RWPE1 (cell line): ENCODE results near the gene NKX2-8.

Source experiments
- CTCF ChIA-PET: fragments of 350-600 bp; sonication (Branson Sonifier 250); formaldehyde crosslinking; extraction: SDS; loops from one replicate; lab custom pipeline; 2021; lab: Yijun Ruan, JAX
- POLR2A ChIA-PET: fragments of 400-600 bp; formaldehyde crosslinking; extraction: SDS; loops from one replicate; lab custom pipeline; 2020; ENCODE audit warnings: antibody characterized with exemption; ENCODE audit not compliant: low non-redundant PET; lab: Yijun Ruan, JAX
- DNase-seq: peaks from one replicate; pipeline ENCODE4 v3.0.0; 2012; ENCODE audit warnings: low spot score
- H3K27ac ChIP-seq: fragments of 450-650 bp; 2 replicates; pipeline ENCODE4 v1.5.1; 2017
- CTCF ChIP-seq: fragments of 450-650 bp; conservative IDR thresholded peaks from 2 replicates; pipeline ENCODE4 v1.5.1; 2017; ENCODE audit warnings: low read depth, mild to moderate bottlenecking

The NKX2-8 gene

GRCh38 chr14:36591482-36591881, 9.1 kb upstream of the NKX2-8 start:
- no peak overlapping the region for H3K27ac ChIP-seq
- POLR2A ChIA-PET = no interaction called here
- CTCF ChIA-PET = no interaction called here
- DNase-seq = no peak
- TF ChIP-seq CTCF = no peak

- ChIA-PET CTCF (interaction anchor here (1.3 kb wide), 2 partner anchors 17 to 35 kb away, joined by 3 to 7 read pairs; no protein-coding TSS in a partner anchor), POLR2A (no interaction called here)
- no peak overlapping the region for H3K27ac ChIP-seq
- no peak for DNase-seq
- TF ChIP-seq CTCF = no peak
Measured at GRCh38 chr14:36588788-36589187, 6.4 kb upstream of the NKX2-8 start.

- H3K27ac ChIP-seq = no peak overlapping the region
- CTCF ChIA-PET = interaction anchor here (1.3 kb wide), 2 partner anchors 18 to 34 kb away, joined by 3 to 7 read pairs; no protein-coding TSS in a partner anchor
Measured at GRCh38 chr14:36588119-36588518, 5.7 kb upstream of the NKX2-8 start.

GRCh38 chr14:36585100-36585499, 2.7 kb upstream of the NKX2-8 start:
- no peak for DNase-seq
- H3K27ac ChIP-seq = no peak overlapping the region
- POLR2A ChIA-PET = no interaction called here
- no peak for TF ChIP-seq CTCF
- CTCF ChIA-PET = interaction anchor here (1.0 kb wide), 1 partner anchor 11 kb away, joined by 3 read pairs; no protein-coding TSS in a partner anchor

More at GRCh38 chr14:36588119-36588518, 5.7 kb upstream of the NKX2-8 start:
- no peak for TF ChIP-seq CTCF
- POLR2A ChIA-PET = no interaction called here
- no peak for DNase-seq

GRCh38 chr14:36583893-36584811, 1.7 kb upstream of the NKX2-8 start:
- ChIA-PET POLR2A (no interaction called here), CTCF (interaction anchor here (0.6 to 1.0 kb wide), 4 partner anchors 10 to 1006 kb away, joined by 3 to 8 read pairs (median 3); no protein-coding TSS in a partner anchor)
- DNase-seq = no peak
- no peak for TF ChIP-seq CTCF
- H3K27ac ChIP-seq = no peak overlapping the region

- no peak for TF ChIP-seq CTCF
- H3K27ac ChIP-seq = no peak overlapping the region
- ChIA-PET POLR2A (no interaction called here), CTCF (interaction anchor here (0.6 to 0.8 kb wide), 2 partner anchors 21 to 238 kb away, joined by 3 to 8 read pairs; no protein-coding TSS in a partner anchor)
- DNase-seq = no peak
Measured at GRCh38 chr14:36583242-36583892, 953 bp upstream of the NKX2-8 start.
